ENCODE results near the gene CD300C.

Gene CD300C

GRCh38 chr17:74545843-74546230 is at the start of gene CD300C:
Gene CD300C (minus strand): TSS chr17:74546115. CDS start chr17:74545782, 333 bp downstream.
- DNase-seq (ENCODE audit: low read depth): no peak

GRCh38 chr17:74595037-74595750 is 49.3 kb upstream of the CD300C start:
- DNase-seq (ENCODE audit: low read depth): no peak

- no peak for DNase-seq (ENCODE audit: low read depth)
Observed at GRCh38 chr17:74592087-74592990, 46.4 kb upstream of the CD300C start, which contains the start of gene CD300LD. Gene CD300LD (minus strand): TSS chr17:74592283. CDS start chr17:74592202, 81 bp downstream.

GRCh38 chr17:74591503-74591902 is 45.6 kb upstream of the CD300C start:
- no peak for DNase-seq (ENCODE audit: low read depth)

GRCh38 chr17:74585711-74586110 is 39.8 kb upstream of the CD300C start:
- no peak for DNase-seq (ENCODE audit: low read depth)

GRCh38 chr17:74584292-74585060 is 38.6 kb upstream of the CD300C start:
- no peak for DNase-seq (ENCODE audit: low read depth)

GRCh38 chr17:74582633-74583032 is 36.7 kb upstream of the CD300C start:
- DNase-seq (ENCODE audit: low read depth): no peak

- DNase-seq (ENCODE audit: low read depth): no peak
Observed at GRCh38 chr17:74579900-74580299, 34.0 kb upstream of the CD300C start.

- no peak for DNase-seq (ENCODE audit: low read depth)
Observed at GRCh38 chr17:74578979-74579378, 33.1 kb upstream of the CD300C start.

GRCh38 chr17:74574489-74575142 is 28.7 kb upstream of the CD300C start:
- no peak for DNase-seq (ENCODE audit: low read depth)

GRCh38 chr17:74573635-74574034 is 27.7 kb upstream of the CD300C start:
- peak; percentile 66 for DNase-seq (ENCODE audit: low read depth)

- peak; percentile 26 for DNase-seq (ENCODE audit: low read depth)
Observed at GRCh38 chr17:74573169-74573568, 27.3 kb upstream of the CD300C start.

GRCh38 chr17:74571621-74572270 is 25.8 kb upstream of the CD300C start:
- peak; percentile 15 for DNase-seq (ENCODE audit: low read depth)

GRCh38 chr17:74569020-74570003 is 23.4 kb upstream of the CD300C start:
- DNase-seq (ENCODE audit: low read depth): peak; percentile 100

GRCh38 chr17:74568106-74568873 is 22.4 kb upstream of the CD300C start:
- peak; percentile 30 for DNase-seq (ENCODE audit: low read depth)

- DNase-seq (ENCODE audit: low read depth): no peak
Observed at GRCh38 chr17:74567397-74567796, 21.5 kb upstream of the CD300C start, which contains the start of gene CD300H. Gene CD300H (minus strand): TSS chr17:74567509.

- DNase-seq (ENCODE audit: low read depth): peak; percentile 33
Observed at GRCh38 chr17:74566132-74566753, 20.3 kb upstream of the CD300C start.

GRCh38 chr17:74565126-74565525 is 19.2 kb upstream of the CD300C start:
- peak; percentile 18 for DNase-seq (ENCODE audit: low read depth)

GRCh38 chr17:74563358-74563757 is 17.4 kb upstream of the CD300C start:
- no peak for DNase-seq (ENCODE audit: low read depth)

All from amniotic epithelial cell (primary cell).